ENCODE results near the gene C1orf74. TPM values are rescaled to one million over a fixed set of nuclear protein-coding genes. Genes with fewer than 3 reads are reported as not detected.

The C1orf74 gene
- polyA plus RNA-seq, 1 of the 3 experiments (the other 2 are of a cell fraction), result 1.5 TPM

- peak; percentile 63 for TF ChIP-seq MAX (IDR thresholded peaks at IDR 0.05; ENCODE audit: low read depth)
Observed at GRCh38 chr1:209808059-209808581, 23.8 kb upstream of the C1orf74 start (continued).

- 67% methylated on average over 4 of the region's 4 CpGs for WGBS (ENCODE audit: low lambda C conversion rate)
- H3K4me2 ChIP-seq, result no peak overlapping the region
- H3K4me1 ChIP-seq (ENCODE audit: control insufficient read depth in 1 of 2, insufficient read depth in 2 of 2, low read depth in 1 of 2, low read length in 1 of 2), result peaks cover 12 to 28% of the 10 kb centered on the region in 2 experiments
- ChIA-PET CTCF (interaction anchor here (1.0 to 7.5 kb wide), 4 partner anchors 15 to 24 kb away, joined by 3 to 78 read pairs (median 8); partner anchors contain the start of gene UTP25), POLR2A (interaction anchor here (1.3 to 1.4 kb wide), 2 partner anchors 20 to 24 kb away, joined by 5 to 6 read pairs; partner anchors contain the start of genes C1orf74 and UTP25)
- H3K79me2 ChIP-seq (ENCODE audit: insufficient read depth), result no peaks in the 10 kb centered on the region
- H3F3A ChIP-seq (replicated peaks; ENCODE audit: insufficient read depth), result peaks cover 10% of the 10 kb centered on the region
- no peaks in the 10 kb centered on the region for H3K9me3 ChIP-seq
- peak overlapping the region; percentile 84 to 90 for H3K27ac ChIP-seq (ENCODE audit: low read depth in 2 of 2, low read length in 1 of 2)
- no peak overlapping the region for H2AFZ ChIP-seq (ENCODE audit: low read depth)
- no peak for DNase-seq
- no peak overlapping the region for H3K4me3 ChIP-seq (ENCODE audit: low read depth in 2 of 2, low read length in 1 of 2)
- H3K27me3 ChIP-seq (ENCODE audit: insufficient read depth), result no peaks in the 10 kb centered on the region
- H4K20me1 ChIP-seq (ENCODE audit: insufficient read depth), result no peaks in the 10 kb centered on the region
- no peak overlapping the region for H3K9ac ChIP-seq
- no peaks in the 10 kb centered on the region for H3K36me3 ChIP-seq (replicated peaks in 1 of 2; ENCODE audit: control insufficient read depth in 1 of 2, insufficient read depth in 2 of 2, low read length in 1 of 2)
- no peaks in the 10 kb centered on the region for H3K9me2 ChIP-seq
- TF ChIP-seq USF1 (IDR thresholded peaks at IDR 0.05; ENCODE audit: borderline replicate concordance, low read depth) (no peak), TCF12 (IDR thresholded peaks at IDR 0.05) (no peak), REST (IDR thresholded peaks at IDR 0.05; ENCODE audit: low read depth, low read length) (no peak), TEAD4 (IDR thresholded peaks at IDR 0.05; ENCODE audit: borderline replicate concordance, insufficient read depth) (no peak), YY1 (IDR thresholded peaks at IDR 0.05; ENCODE audit: low read depth) (no peak), ZBTB33 (IDR thresholded peaks at IDR 0.05; ENCODE audit: borderline replicate concordance, low read depth) (no peak), RCOR1 (IDR thresholded peaks at IDR 0.05; ENCODE audit: low read length) (no peak), SMC3 (IDR thresholded peaks at IDR 0.05; ENCODE audit: low read depth, low read length) (no peak), FOSL2 (IDR thresholded peaks at IDR 0.05; ENCODE audit: borderline replicate concordance, low read depth) (no peak), CTCF (IDR thresholded peaks at IDR 0.05) (no peak), IRF3 (IDR thresholded peaks at IDR 0.05; ENCODE audit: low read depth, low read length) (no peak), RXRA (IDR thresholded peaks at IDR 0.05; ENCODE audit: borderline replicate concordance, low read depth) (no peak)
Observed at GRCh38 chr1:209807509-209807908, 23.1 kb upstream of the C1orf74 start.
